GM10248 (cell line): Measurements from ENCODE around the gene CFDP1.

ENCODE experiments used
- CTCF ChIA-PET: fragments of 300-600 bp; sonication (Branson Sonifier 250); formaldehyde crosslinking; extraction: SDS; loops from one replicate; lab custom pipeline; 2021; ENCODE audit warnings: antibody characterized with exemption; lab: Yijun Ruan, JAX
- POLR2A ChIA-PET: fragments of 350-650 bp; sonication (Branson Sonifier 250); formaldehyde crosslinking; extraction: SDS; loops from one replicate; lab custom pipeline; 2020; ENCODE audit warnings: antibody characterized with exemption; lab: Yijun Ruan, JAX
- DNase-seq: peaks from one replicate; pipeline ENCODE4 v3.0.0; 2012; ENCODE audit errors: extremely low spot score
- CTCF ChIP-seq: IDR thresholded peaks from 2 replicates; pipeline ENCODE4 v1.5.1; 2012; ENCODE audit warnings: mild to moderate bottlenecking, low read depth; ENCODE audit errors: extremely low read depth, missing control alignments, control extremely low read depth

Gene CFDP1

DNA sequence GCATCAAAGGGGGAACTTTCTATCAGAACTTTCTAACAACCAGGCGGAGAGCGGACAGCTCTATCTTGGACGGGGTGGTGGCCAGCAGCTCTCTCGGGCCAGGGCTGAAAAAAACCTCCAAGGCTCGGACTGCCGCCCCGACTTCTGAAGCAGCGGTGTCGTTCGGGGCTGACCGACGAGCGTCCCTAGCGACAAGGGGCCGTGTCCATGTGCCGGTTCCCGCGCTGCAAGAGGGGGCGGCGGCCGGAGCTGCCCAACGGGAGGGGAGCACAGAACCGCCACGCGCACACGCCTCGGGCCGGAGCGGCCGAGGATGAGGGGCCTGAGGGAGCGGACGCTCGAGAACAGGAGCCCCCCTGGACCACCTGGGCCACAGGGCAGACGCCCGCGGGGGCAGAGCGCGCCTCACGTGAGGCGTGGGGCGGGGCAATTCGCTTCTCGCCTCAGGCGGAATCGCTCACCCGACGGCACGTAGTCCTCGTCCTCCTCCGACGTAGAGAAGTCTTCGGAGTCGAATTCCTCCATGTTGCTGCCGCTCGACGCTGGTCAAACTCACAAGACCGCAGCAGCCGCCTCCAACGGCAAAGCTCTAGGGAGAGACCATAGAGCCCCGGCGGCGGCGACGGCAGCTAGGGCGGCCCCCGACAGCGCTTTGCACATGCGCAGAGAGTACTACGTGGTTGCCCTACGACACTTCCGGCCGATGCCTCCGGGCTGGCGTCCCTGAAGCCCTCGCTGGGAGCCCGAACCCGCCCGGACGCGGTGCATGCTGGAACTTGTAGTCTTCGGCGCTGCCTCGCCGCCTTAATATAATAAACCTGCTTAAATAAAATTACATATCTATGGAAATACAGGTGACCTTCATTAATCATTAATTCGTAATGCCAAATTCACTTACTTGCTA is at the start of gene CFDP1:
Gene CFDP1, minus strand, starts transcription at position 676 of the 904 bp plus-strand sequence. Its CDS starts 151 bp downstream, at position 525.
- DNase-seq: peak; percentile 98
- TF ChIP-seq CTCF: peak; percentile 2
- POLR2A ChIA-PET: interaction anchor here (0.8 to 1.1 kb wide), 2 partner anchors 12 to 26 kb away, joined by 3 to 4 read pairs; no protein-coding TSS in a partner anchor
- CTCF ChIA-PET: interaction anchor here (0.5 to 2.6 kb wide), 16 partner anchors 11 to 84 kb away, joined by 3 to 23 read pairs (median 4); partner anchors contain the start of gene TMEM170A

DNA sequence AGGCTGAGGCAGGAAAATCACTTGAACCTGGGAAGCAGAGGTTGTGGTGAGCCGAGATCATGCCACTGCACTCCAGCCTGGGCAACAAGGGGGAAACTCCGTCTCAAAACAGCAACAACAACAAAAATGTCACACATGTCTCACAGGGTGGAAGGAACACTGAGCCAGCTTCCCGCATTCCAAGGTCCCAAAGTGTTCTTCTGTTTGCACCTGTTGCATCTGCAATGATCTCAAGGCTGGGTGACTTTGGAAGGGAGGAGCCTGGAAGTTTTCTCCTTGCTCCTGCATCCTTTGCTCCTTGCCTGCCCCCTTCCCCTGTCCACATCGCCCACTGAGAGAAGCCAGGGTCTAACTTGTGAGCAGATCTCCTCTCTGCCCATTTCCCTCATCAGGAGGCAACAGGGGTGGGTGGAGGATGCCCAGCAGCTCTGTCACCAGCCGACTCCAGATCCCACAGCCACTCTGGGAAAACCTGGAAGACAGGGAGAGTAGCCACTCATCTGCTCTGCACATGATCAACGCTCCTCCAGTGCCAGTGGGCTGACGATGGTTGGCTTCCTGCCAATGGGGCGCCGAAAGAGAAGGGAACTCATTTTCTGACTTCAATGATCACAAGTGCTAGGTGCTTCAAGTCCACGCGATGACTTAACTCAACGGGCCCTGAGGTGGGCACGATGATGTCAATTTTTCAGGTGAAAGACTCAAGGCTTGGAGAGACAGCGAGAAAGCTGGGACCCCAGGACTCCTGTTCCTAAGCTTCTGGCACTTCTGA is 49.3 kb upstream of the CFDP1 start:
- ChIA-PET POLR2A (no interaction called here), CTCF (interaction anchor here (2.2 to 15.5 kb wide), 2 partner anchors 12 kb away, joined by 5 to 258 read pairs; partner anchors contain the start of gene TMEM170A)
- DNase-seq: no peak
- TF ChIP-seq CTCF: no peak

DNA sequence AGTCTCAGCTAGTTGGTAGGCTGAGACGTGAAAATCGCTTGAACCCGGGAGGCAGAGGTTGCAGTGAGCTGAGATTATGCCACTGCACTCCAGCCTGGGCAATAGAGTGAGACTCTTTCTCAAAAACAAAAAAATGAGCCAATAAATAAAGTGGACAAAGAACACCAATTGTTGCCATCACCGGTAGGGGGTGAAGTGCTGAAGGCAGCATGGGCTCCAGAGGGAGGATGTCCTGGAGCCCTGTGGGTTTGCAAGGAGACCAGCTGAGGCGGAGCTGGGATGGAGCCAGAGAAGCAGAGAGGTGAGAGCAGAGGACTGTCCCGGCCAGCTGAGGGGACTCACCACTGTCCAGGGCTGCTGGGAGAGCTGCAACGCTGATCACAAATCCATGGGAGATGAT is 48.2 kb upstream of the CFDP1 start:
- TF ChIP-seq CTCF: no peak
- ChIA-PET CTCF (interaction anchor here (0.6 to 15.5 kb wide), 4 partner anchors 10 to 15 kb away, joined by 3 to 258 read pairs (median 4); partner anchors contain the start of gene TMEM170A), POLR2A (no interaction called here)
- DNase-seq: no peak

DNA sequence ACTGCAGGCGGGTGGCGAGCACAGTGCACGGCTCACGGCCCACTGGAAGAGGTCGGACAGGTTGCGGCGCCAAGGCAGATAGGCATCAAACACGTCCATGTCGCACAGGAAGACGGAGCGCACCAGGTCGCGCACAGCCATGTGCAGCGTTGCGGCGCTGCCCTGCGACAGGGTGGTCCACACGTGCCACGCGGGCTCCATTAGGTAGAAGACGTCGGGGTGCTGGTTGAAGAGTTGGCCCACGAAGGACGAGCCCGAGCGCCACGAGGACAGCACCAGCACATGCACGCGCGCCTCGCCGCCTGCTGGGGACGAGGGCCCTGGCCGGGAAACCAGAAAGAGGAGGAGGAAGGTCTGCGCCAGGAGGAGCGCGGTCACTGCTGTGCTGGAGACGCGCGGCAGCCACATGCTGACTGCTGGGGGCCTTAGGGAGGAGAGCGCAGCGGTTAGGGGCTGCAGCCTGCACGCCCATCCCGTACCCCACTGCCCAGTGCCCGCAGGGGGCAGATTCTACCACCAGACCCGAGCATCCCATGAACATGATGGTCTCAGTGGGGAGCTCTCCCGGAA is 46.2 kb upstream of the CFDP1 start:
- ChIA-PET CTCF (no interaction called here), POLR2A (no interaction called here)
- TF ChIP-seq CTCF: no peak
- no peak for DNase-seq

GRCh38 chr16:75478480-75479345 is 45.4 kb upstream of the CFDP1 start:
- TF ChIP-seq CTCF: no peak
- POLR2A ChIA-PET: no interaction called here
- CTCF ChIA-PET: interaction anchor here (0.7 to 15.7 kb wide), 4 partner anchors 9 to 43 kb away, joined by 3 to 258 read pairs (median 20); partner anchors contain the start of genes CHST6 and TMEM170A
- no peak for DNase-seq
